OCI-LY1 (cell line): ENCODE measurements around the gene ZNF521.

Source experiments
- H2AFZ ChIP-seq: fragments of 200-600 bp; sonication (generic), shearing (Covaris generic); 2 replicates; pipeline ENCODE4 v1.6.0; 2014; ENCODE audit warnings: antibody characterized with exemption, mild to moderate bottlenecking, low read length
- H3F3A ChIP-seq: fragments of 200-600 bp; sonication (generic), shearing (Covaris generic); 2 replicates; pipeline ENCODE4 v1.6.0; 2014; ENCODE audit warnings: mild to moderate bottlenecking, antibody characterized with exemption, low read length, moderate library complexity; ENCODE audit not compliant: insufficient read depth
- H3K27ac ChIP-seq: fragments of 200-600 bp; sonication (generic); 2 replicates; pipeline ENCODE4 v1.5.1; 2014; ENCODE audit warnings: low read length, mixed run types, mild to moderate bottlenecking, low read depth; ENCODE audit not compliant: poor library complexity, severe bottlenecking
- H3K27me3 ChIP-seq: fragments of 200-600 bp; sonication (generic); 2 replicates; pipeline ENCODE4 v1.6.0; 2014; ENCODE audit warnings: antibody characterized with exemption, mild to moderate bottlenecking, low read length, moderate library complexity; ENCODE audit not compliant: insufficient read depth
- H3K36me3 ChIP-seq: fragments of 200-600 bp; sonication (generic); 2 replicates; pipeline ENCODE4 v1.6.1; 2014; ENCODE audit warnings: mild to moderate bottlenecking, antibody characterized with exemption, low read length, moderate library complexity, mixed read lengths; ENCODE audit not compliant: insufficient read depth
- H3K4me1 ChIP-seq: fragments of 200-600 bp; sonication (generic); 2 replicates; pipeline ENCODE4 v1.5.1; 2014; ENCODE audit warnings: mild to moderate bottlenecking, low read length, moderate library complexity; ENCODE audit not compliant: insufficient read depth, severe bottlenecking
- H3K4me2 ChIP-seq: fragments of 200-600 bp; sonication (generic), shearing (Covaris generic); 2 replicates; pipeline ENCODE4 v1.6.1; 2014; ENCODE audit warnings: low read length
- H3K4me3 ChIP-seq: fragments of 200-600 bp; sonication (generic); 2 replicates; pipeline ENCODE4 v1.5.1; 2014; ENCODE audit warnings: low read length, low read depth, mild to moderate bottlenecking, mixed read lengths; ENCODE audit not compliant: poor library complexity, severe bottlenecking
- H3K79me2 ChIP-seq: fragments of 200-600 bp; shearing (Covaris generic); 2 replicates; pipeline ENCODE4 v1.6.1; 2016; ENCODE audit warnings: mixed run types, low read length, mixed read lengths; ENCODE audit not compliant: insufficient read depth
- H3K9ac ChIP-seq: fragments of 200-600 bp; sonication (generic), shearing (Covaris generic); 2 replicates; pipeline ENCODE4 v1.6.1; 2014; ENCODE audit warnings: mild to moderate bottlenecking, low read length, mixed read lengths
- H3K9me2 ChIP-seq: fragments of 200-600 bp; sonication (generic), shearing (Covaris generic); 2 replicates; pipeline ENCODE4 v1.6.1; 2014; ENCODE audit warnings: low read depth, mild to moderate bottlenecking, low read length, mixed read lengths
- H3K9me3 ChIP-seq: fragments of 200-600 bp; shearing (Covaris generic); 2 replicates; pipeline ENCODE4 v1.6.1; 2014; ENCODE audit warnings: low read length, mixed read lengths
- H4K20me1 ChIP-seq: fragments of 200-600 bp; sonication (generic), shearing (Covaris generic); 2 replicates; pipeline ENCODE4 v1.6.0; 2016; ENCODE audit warnings: mild to moderate bottlenecking, low read length; ENCODE audit not compliant: insufficient read depth
- CTCF ChIP-seq: fragments of 200-600 bp; sonication (generic), shearing (Covaris generic); IDR thresholded peaks from 2 replicates; pipeline ENCODE4 v1.5.1; 2017; ENCODE audit warnings: mild to moderate bottlenecking, antibody characterized with exemption, low read length, moderate library complexity, mixed read lengths
- EZH2 ChIP-seq: fragments of 200-600 bp; sonication (generic), shearing (Covaris generic); IDR thresholded peaks from 2 replicates; pipeline ENCODE4 v1.8.0; 2017; ENCODE audit warnings: borderline replicate concordance, mixed run types, mild to moderate bottlenecking, antibody characterized with exemption, low read length, moderate library complexity, mixed read lengths

The ZNF521 gene

GRCh38 chr18:25175558-25176517, 176.1 kb downstream of the ZNF521 start:
- Histone ChIP-seq H3K4me2 (no peak overlapping the region), H3K27ac (no peak overlapping the region), H3K9ac (no peak overlapping the region), H3K79me2 (no peaks in the 10 kb centered on the region), H3K9me2 (no peaks in the 10 kb centered on the region), H3K9me3 (no peaks in the 10 kb centered on the region), H2AFZ (no peak overlapping the region), H3K4me1 (no peaks in the 10 kb centered on the region), H3K36me3 (no peaks in the 10 kb centered on the region), H3K4me3 (no peak overlapping the region), H4K20me1 (no peaks in the 10 kb centered on the region), H3K27me3 (no peaks in the 10 kb centered on the region), H3F3A (no peaks in the 10 kb centered on the region)
- no peak for TF ChIP-seq EZH2
- no peak for TF ChIP-seq CTCF

- Histone ChIP-seq H3K9me3 (no peaks in the 10 kb centered on the region), H3K27me3 (no peaks in the 10 kb centered on the region), H3F3A (no peaks in the 10 kb centered on the region), H2AFZ (no peak overlapping the region), H3K9ac (no peak overlapping the region), H3K27ac (no peak overlapping the region), H3K9me2 (no peaks in the 10 kb centered on the region), H3K4me1 (no peaks in the 10 kb centered on the region), H4K20me1 (no peaks in the 10 kb centered on the region), H3K4me3 (no peak overlapping the region), H3K4me2 (no peak overlapping the region), H3K36me3 (no peaks in the 10 kb centered on the region), H3K79me2 (no peaks in the 10 kb centered on the region)
- no peak for TF ChIP-seq CTCF
Measured at GRCh38 chr18:25174324-25174723, 177.6 kb downstream of the ZNF521 start.

DNA sequence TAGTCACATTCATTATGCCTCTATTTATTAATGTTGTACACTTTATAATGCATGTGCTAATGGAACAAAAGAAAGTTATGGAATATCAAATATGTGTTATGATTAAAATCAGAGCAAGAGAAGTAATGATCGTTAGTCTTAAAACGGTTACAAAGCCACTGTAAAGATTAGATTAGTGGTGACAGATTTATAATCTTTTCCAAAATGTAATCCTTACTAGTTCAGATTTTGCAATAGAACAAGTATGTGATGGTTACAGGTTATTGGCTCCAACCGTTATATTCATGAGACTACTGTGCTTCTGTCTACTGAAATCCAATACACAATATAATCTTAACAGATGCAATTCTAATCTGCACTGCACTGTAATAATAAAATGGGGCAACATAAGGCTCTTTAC, 180.6 kb downstream of the ZNF521 start:
- Histone ChIP-seq H3K4me1 (no peaks in the 10 kb centered on the region), H3K79me2 (no peaks in the 10 kb centered on the region), H3K27ac (no peak overlapping the region), H4K20me1 (no peaks in the 10 kb centered on the region), H3K9ac (no peak overlapping the region), H3K9me3 (no peaks in the 10 kb centered on the region), H3K4me2 (no peak overlapping the region), H3K36me3 (no peaks in the 10 kb centered on the region), H3K27me3 (no peaks in the 10 kb centered on the region), H3K9me2 (no peaks in the 10 kb centered on the region), H3K4me3 (no peak overlapping the region), H3F3A (no peaks in the 10 kb centered on the region), H2AFZ (no peak overlapping the region)
- no peak for TF ChIP-seq CTCF
- TF ChIP-seq EZH2 = no peak
